K562 (cell line): ENCODE measurements around the gene KNCN. TPM values are rescaled to one million over a fixed set of nuclear protein-coding genes. Genes with fewer than 3 reads are reported as not detected.

Source experiments
- ATAC-seq: fragments of 200-7000 bp; cut with Tn5 transposase; 3 replicates; pipeline ENCODE4 v1.9.1; 2020; ENCODE audit warnings: moderate library complexity
- BruUV-seq: library from RNA; stranded (reverse); fragments of 400-500 nt; replicated peaks from 2 replicates; lab custom pipeline; 2021; lab: Mats Ljungman, UMichigan
- CTCF ChIA-PET: fragments of 300-600 bp; formaldehyde crosslinking; extraction: SDS; loops from one replicate; lab custom pipeline; 2021; ENCODE audit warnings: low intra/inter-chr PET ratio; lab: Yijun Ruan, JAX
- POLR2A ChIA-PET: fragments of 300-600, 350-650 bp; sonication (Branson Sonifier 250); formaldehyde crosslinking; extraction: SDS; loops from one replicate; lab custom pipeline; 2021; ENCODE audit warnings: antibody characterized with exemption, inconsistent platforms; lab: Yijun Ruan, JAX
- DNase-seq, 4 experiments: peaks; one replicate each; pipeline versions ENCODE4 v3.0.0 to v3.0.0-alpha.2; 2011 to 2018; ENCODE audit warnings: low spot score in 3 of 4, mixed read lengths in 3 of 4; ENCODE audit errors: extremely low read depth in 1 of 4
- FAIRE-seq: peaks from 2 replicates; lab custom pipeline; 2011; peaks lifted over from hg19 to GRCh38; lab: Jason Lieb, UNC
- H2AFZ ChIP-seq: 2 replicates; pipeline ENCODE4 v1.6.0; 2011; ENCODE audit warnings: low read depth, low read length, control low read depth, inconsistent platforms
- H3K27ac ChIP-seq: fragments of 200-600 bp; 3 replicates; pipeline ENCODE4 v1.8.0; 2011; ENCODE audit warnings: low read depth, mild to moderate bottlenecking, control low read depth, inconsistent platforms, low read length, moderate library complexity, mixed read lengths; ENCODE audit errors: extremely low read depth
- H3K27me3 ChIP-seq, 2 experiments: fragments of 300-600 bp in 1 of 2; 2 replicates in 1 of 2; 3 replicates in 1 of 2; pipeline versions ENCODE4 v1.6.0 to v1.8.0; 2011; ENCODE audit warnings: inconsistent platforms in 2 of 2, low read length in 2 of 2, mild to moderate bottlenecking in 1 of 2, mixed read lengths in 1 of 2, moderate library complexity in 1 of 2; ENCODE audit not compliant: control insufficient read depth in 2 of 2, insufficient read depth in 2 of 2
- H3K36me3 ChIP-seq: fragments of 300-600 bp; 3 replicates; pipeline ENCODE4 v1.8.0; 2011; ENCODE audit warnings: mild to moderate bottlenecking, low read length, inconsistent platforms; ENCODE audit not compliant: control insufficient read depth, insufficient read depth
- H3K4me1 ChIP-seq, 2 experiments: fragments of 200-600 bp in 1 of 2; replicated peaks in 1 of 2; 2 replicates in 1 of 2; 3 replicates in 1 of 2; pipeline versions ENCODE4 v1.5.1 to v1.8.0; 2011; ENCODE audit warnings: inconsistent platforms in 2 of 2, low read length in 2 of 2, mild to moderate bottlenecking in 1 of 2, mixed read lengths in 1 of 2, moderate library complexity in 1 of 2; ENCODE audit not compliant: control insufficient read depth in 2 of 2, insufficient read depth in 2 of 2
- H3K4me2 ChIP-seq: 2 replicates; pipeline ENCODE4 v1.6.1; 2011; ENCODE audit warnings: low read length, control low read depth, inconsistent platforms, mixed read lengths; ENCODE audit not compliant: insufficient read depth
- H3K4me3 ChIP-seq: fragments of 200-600 bp; sonication (generic), shearing (Covaris generic); 2 replicates; pipeline ENCODE4 v1.5.1; 2016; ENCODE audit warnings: control low read depth, inconsistent platforms
- H3K79me2 ChIP-seq: fragments of 200-600 bp; 3 replicates; pipeline ENCODE4 v1.8.0; 2011; ENCODE audit warnings: low read length, inconsistent platforms; ENCODE audit not compliant: control insufficient read depth, insufficient read depth
- H3K9ac ChIP-seq, 2 experiments: 2 replicates each; pipeline versions ENCODE4 v1.6.0 to v1.6.1; 2011; ENCODE audit warnings: low read depth in 2 of 2, low read length in 2 of 2, control low read depth in 1 of 2, inconsistent platforms in 1 of 2, mild to moderate bottlenecking in 1 of 2, mixed read lengths in 1 of 2; ENCODE audit not compliant: insufficient read depth in 1 of 2
- H3K9me1 ChIP-seq: one replicate; pipeline ENCODE4 v1.6.0; 2011; ENCODE audit warnings: inconsistent platforms, mild to moderate bottlenecking, low read length, moderate library complexity; ENCODE audit not compliant: control insufficient read depth, insufficient read depth
- H3K9me3 ChIP-seq: replicated peaks from 2 replicates; pipeline ENCODE4 v1.5.1; 2011; ENCODE audit warnings: low read depth, low read length, inconsistent platforms; ENCODE audit not compliant: control insufficient read depth, insufficient read depth
- H4K20me1 ChIP-seq: replicated peaks from 2 replicates; pipeline ENCODE4 v1.6.1; 2011; ENCODE audit warnings: low read length, inconsistent platforms, mixed read lengths; ENCODE audit not compliant: control insufficient read depth, insufficient read depth
- ESRRA ChIP-seq: fragments of 450-650 bp; IDR thresholded peaks from 2 replicates; pipeline ENCODE4 v1.6.1; 2014; ENCODE audit warnings: low read depth, mild to moderate bottlenecking, moderate library complexity, borderline replicate concordance
- PHF20 ChIP-seq: fragments of 450-650 bp; IDR thresholded peaks from 2 replicates; pipeline ENCODE4 v1.6.1; 2018; ENCODE audit not compliant: partially characterized antibody
- RBM34 ChIP-seq: fragments of 200-400 bp; formaldehyde crosslinking; IDR thresholded peaks from 2 replicates; pipeline ENCODE4 v1.6.1; 2018; ENCODE audit warnings: low read length, borderline replicate concordance; ENCODE audit not compliant: insufficient read depth
- RFX1 ChIP-seq: fragments of 450-650 bp; IDR thresholded peaks from 2 replicates; pipeline ENCODE4 v1.6.1; 2016; ENCODE audit warnings: mild to moderate bottlenecking, moderate library complexity
- ZBTB7A ChIP-seq: IDR thresholded peaks from 2 replicates; pipeline ENCODE4 v1.6.1; 2011; ENCODE audit warnings: low read depth, mild to moderate bottlenecking, low read length, moderate library complexity, borderline replicate concordance; ENCODE audit not compliant: control insufficient read depth
- WGBS: fragments of 100-300 bp; shearing (Covaris generic); methylation state at CpG from one replicate; pipeline ENCODE4 v1.1.6; 2016; ENCODE audit warnings: low coverage, mixed read lengths; ENCODE audit not compliant: insufficient coverage; ENCODE audit errors: missing lambda C conversion rate; 5-methylcytosine and 5-hydroxymethylcytosine counted together
- in situ Hi-C: fragments of 300-500 bp; cut with MboI; formaldehyde crosslinking; loops from 4 replicates; pipeline ENCODE4 v1.15.0; 2018; ENCODE audit warnings: inconsistent platforms, mixed read lengths
- intact Hi-C: fragments of 100-400 bp; cut with micrococcal nuclease; formaldehyde crosslinking; loops from 2 replicates; pipeline ENCODE4 v1.14.2; 2022
- polyA plus RNA-seq, 8 experiments: library from polyadenylated mRNA; depleted of rRNA in 4 of 8; stranded (reverse) in 5 of 8; unstranded in 3 of 8; fragments of >200 nt; fragmentation: Nextera tagmentation in 2 of 8; fragmentation: Illumina TruSeq in 1 of 8; extraction: Ambion mirVana in 2 of 8; extraction: Trizol in 1 of 8; gene quantifications; 2 replicates each; pipeline versions ENCODE4 v1.2.1 to v1.2.3, GENCODE V29; 2011 to 2014; ENCODE audit warnings: inconsistent platforms in 1 of 8, missing spikeins in 1 of 8
- total RNA-seq, 7 experiments: library from RNA; depleted of rRNA in 6 of 7; stranded (reverse); fragments of >200 nt in 6 of 7; fragmentation: Illumina TruSeq in 2 of 7; extraction: Trizol in 2 of 7; gene quantifications; 2 replicates each; pipeline versions ENCODE4 v1.2.1 to v1.2.3, GENCODE V29; 2011 to 2021; ENCODE audit warnings: low replicate concordance in 1 of 7
- TF ChIP-seq, protein P1 (sequence below): fragments of 450-650 bp; IDR thresholded peaks from 2 replicates; pipeline ENCODE4 v1.6.1; 2018; ENCODE audit not compliant: partially characterized antibody
- TF ChIP-seq, protein P2 (sequence below), 2 experiments: fragments of 450-650 bp; formaldehyde crosslinking in 1 of 2; IDR thresholded peaks; 2 replicates each; pipeline versions ENCODE4 v1.4.0 to v1.6.1; 2014 to 2020; ENCODE audit warnings: mild to moderate bottlenecking in 2 of 2, borderline replicate concordance in 1 of 2, low read depth in 1 of 2

Gene KNCN
- total and polyA plus RNA-seq, 9 of the 15 experiments (the other 6 are each of a cell fraction or from before 2014, with no cell fraction given) = not detected

GRCh38 chr1:46554597-46555381, 3.3 kb upstream of the KNCN start:
- ATAC-seq = peak; percentile 68
- Histone ChIP-seq H3K4me1 (peaks cover 6 to 27% of the 10 kb centered on the region in 2 experiments; a peak in 3 of 5 replicates), H3K4me2 (no peak overlapping the region), H3K36me3 (peaks cover 4% of the 10 kb centered on the region; the same call in 1 of the 3 replicates), H2AFZ (peak overlapping the region; percentile 43; the same call in 1 of the 2 replicates), H3K27ac (no peak overlapping the region), H3K79me2 (no peaks in the 10 kb centered on the region), H3K9ac (peak overlapping the region in 1 of 2 experiments; percentile 70; a peak in 2 of 4 replicates), H3K9me1 (peaks cover 3% of the 10 kb centered on the region), H3K27me3 (peaks cover 12 to 24% of the 10 kb centered on the region in 2 experiments; a peak in 3 of 5 replicates), H3K9me3 (no peaks in the 10 kb centered on the region), H3K4me3 (no peak overlapping the region), H4K20me1 (no peaks in the 10 kb centered on the region; the same call in 1 of the 2 replicates)
- intact Hi-C loops (loop anchor here (5.0 kb wide), 2 partner anchors 68 to 168 kb away; no protein-coding TSS in a partner anchor), in situ Hi-C loops (no loop called here)
- ChIA-PET POLR2A (interaction anchor here (0.6 to 1.0 kb wide), 4 partner anchors 9 to 42 kb away, joined by 3 to 4 read pairs (median 4); no protein-coding TSS in a partner anchor), CTCF (interaction anchor here (0.7 kb wide), 2 partner anchors 67 to 625 kb away, joined by 3 to 4 read pairs; no protein-coding TSS in a partner anchor)
- 40% methylated on average over 12 of the region's 12 CpGs for WGBS
- DNase-seq = peak in 3 of 4 experiments; percentile 49 to 68 (median 60)
- BruUV-seq = no TSS peak
- FAIRE-seq = peak; percentile 78
- TF ChIP-seq RFX1 (peak; percentile 88), RBM34 (no peak), ZBTB7A (0 out of 2 replicates have a peak, but pooled peaks have one; percentile 41), PHF20 (no peak), ESRRA (0 out of 2 replicates have a peak, but pooled peaks have one; percentile 21)
- TF ChIP-seq, protein P1, sequence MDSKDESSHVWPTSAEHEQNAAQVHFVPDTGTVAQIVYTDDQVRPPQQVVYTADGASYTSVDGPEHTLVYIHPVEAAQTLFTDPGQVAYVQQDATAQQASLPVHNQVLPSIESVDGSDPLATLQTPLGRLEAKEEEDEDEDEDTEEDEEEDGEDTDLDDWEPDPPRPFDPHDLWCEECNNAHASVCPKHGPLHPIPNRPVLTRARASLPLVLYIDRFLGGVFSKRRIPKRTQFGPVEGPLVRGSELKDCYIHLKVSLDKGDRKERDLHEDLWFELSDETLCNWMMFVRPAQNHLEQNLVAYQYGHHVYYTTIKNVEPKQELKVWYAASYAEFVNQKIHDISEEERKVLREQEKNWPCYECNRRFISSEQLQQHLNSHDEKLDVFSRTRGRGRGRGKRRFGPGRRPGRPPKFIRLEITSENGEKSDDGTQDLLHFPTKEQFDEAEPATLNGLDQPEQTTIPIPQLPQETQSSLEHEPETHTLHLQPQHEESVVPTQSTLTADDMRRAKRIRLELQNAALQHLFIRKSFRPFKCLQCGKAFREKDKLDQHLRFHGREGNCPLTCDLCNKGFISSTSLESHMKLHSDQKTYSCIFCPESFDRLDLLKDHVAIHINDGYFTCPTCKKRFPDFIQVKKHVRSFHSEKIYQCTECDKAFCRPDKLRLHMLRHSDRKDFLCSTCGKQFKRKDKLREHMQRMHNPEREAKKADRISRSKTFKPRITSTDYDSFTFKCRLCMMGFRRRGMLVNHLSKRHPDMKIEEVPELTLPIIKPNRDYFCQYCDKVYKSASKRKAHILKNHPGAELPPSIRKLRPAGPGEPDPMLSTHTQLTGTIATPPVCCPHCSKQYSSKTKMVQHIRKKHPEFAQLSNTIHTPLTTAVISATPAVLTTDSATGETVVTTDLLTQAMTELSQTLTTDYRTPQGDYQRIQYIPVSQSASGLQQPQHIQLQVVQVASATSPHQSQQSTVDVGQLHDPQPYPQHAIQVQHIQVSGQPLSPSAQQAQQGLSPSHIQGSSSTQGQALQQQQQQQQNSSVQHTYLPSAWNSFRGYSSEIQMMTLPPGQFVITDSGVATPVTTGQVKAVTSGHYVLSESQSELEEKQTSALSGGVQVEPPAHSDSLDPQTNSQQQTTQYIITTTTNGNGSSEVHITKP = no peak
- TF ChIP-seq, protein P2, sequence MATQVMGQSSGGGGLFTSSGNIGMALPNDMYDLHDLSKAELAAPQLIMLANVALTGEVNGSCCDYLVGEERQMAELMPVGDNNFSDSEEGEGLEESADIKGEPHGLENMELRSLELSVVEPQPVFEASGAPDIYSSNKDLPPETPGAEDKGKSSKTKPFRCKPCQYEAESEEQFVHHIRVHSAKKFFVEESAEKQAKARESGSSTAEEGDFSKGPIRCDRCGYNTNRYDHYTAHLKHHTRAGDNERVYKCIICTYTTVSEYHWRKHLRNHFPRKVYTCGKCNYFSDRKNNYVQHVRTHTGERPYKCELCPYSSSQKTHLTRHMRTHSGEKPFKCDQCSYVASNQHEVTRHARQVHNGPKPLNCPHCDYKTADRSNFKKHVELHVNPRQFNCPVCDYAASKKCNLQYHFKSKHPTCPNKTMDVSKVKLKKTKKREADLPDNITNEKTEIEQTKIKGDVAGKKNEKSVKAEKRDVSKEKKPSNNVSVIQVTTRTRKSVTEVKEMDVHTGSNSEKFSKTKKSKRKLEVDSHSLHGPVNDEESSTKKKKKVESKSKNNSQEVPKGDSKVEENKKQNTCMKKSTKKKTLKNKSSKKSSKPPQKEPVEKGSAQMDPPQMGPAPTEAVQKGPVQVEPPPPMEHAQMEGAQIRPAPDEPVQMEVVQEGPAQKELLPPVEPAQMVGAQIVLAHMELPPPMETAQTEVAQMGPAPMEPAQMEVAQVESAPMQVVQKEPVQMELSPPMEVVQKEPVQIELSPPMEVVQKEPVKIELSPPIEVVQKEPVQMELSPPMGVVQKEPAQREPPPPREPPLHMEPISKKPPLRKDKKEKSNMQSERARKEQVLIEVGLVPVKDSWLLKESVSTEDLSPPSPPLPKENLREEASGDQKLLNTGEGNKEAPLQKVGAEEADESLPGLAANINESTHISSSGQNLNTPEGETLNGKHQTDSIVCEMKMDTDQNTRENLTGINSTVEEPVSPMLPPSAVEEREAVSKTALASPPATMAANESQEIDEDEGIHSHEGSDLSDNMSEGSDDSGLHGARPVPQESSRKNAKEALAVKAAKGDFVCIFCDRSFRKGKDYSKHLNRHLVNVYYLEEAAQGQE (IDR thresholded peaks at IDR 0.05; ENCODE audit: borderline replicate concordance) = peak; percentile 82
- TF ChIP-seq, protein P2 (CRISPR knock-in tag; IDR thresholded peaks at IDR 0.05; ENCODE audit: low read depth) = no peak
